ENCODE results near the gene MPL.

DNA sequence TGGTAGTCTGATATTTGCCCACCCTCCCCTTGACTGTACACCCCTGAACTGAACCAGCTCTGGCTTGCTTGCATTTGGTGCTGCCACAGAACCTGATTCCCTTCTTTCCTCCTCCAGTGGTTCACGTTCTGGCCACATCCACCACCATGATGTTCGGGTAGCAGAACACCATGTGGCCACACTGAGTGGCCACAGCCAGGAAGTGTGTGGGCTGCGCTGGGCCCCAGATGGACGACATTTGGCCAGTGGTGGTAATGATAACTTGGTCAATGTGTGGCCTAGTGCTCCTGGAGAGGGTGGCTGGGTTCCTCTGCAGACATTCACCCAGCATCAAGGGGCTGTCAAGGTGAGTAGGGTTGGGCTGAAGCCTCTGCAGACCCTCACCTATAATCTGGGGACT is 23.0 kb downstream of the MPL start:
- TF ChIP-seq CTCF (IDR thresholded peaks at IDR 0.05; ENCODE audit: insufficient read depth, low read depth, low read length): no peak
- TF ChIP-seq EZH2 (IDR thresholded peaks at IDR 0.05; ENCODE audit: insufficient read depth, low read length): no peak

All from astrocyte (in vitro differentiated cells and primary cell).